GM18507 (cell line): ENCODE data around the gene S100A10.

Experiments used
- DNase-seq: peaks from one replicate; pipeline ENCODE4 v3.0.0; 2011; ENCODE audit warnings: low read depth; ENCODE audit not compliant: insufficient read length; ENCODE audit errors: extremely low spot score
- FAIRE-seq: peaks from 2 replicates; lab custom pipeline; 2011; peaks lifted over from hg19 to GRCh38; lab: Jason Lieb, UNC

Gene S100A10

DNA sequence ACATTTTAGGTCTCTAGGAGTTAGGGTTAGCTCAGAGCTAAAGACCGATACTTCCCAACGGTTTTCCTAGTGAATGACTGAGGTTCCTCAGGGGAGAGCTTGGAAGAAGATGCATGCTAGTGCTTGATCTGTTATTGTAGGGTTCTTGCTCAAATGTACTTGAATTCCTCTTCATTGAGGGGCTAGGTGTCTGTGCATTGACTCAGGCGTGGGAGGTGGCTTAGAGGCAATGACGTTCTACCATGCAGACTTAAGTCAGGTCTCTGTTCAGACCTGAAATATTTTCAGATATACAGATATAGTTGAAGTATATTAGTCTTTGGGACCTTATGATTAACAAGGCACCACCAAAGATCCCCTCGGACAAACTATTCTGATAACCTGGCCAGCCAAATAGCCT is 23.5 kb downstream of the S100A10 start:
- DNase-seq (no peak), FAIRE-seq (no peak)

DNA sequence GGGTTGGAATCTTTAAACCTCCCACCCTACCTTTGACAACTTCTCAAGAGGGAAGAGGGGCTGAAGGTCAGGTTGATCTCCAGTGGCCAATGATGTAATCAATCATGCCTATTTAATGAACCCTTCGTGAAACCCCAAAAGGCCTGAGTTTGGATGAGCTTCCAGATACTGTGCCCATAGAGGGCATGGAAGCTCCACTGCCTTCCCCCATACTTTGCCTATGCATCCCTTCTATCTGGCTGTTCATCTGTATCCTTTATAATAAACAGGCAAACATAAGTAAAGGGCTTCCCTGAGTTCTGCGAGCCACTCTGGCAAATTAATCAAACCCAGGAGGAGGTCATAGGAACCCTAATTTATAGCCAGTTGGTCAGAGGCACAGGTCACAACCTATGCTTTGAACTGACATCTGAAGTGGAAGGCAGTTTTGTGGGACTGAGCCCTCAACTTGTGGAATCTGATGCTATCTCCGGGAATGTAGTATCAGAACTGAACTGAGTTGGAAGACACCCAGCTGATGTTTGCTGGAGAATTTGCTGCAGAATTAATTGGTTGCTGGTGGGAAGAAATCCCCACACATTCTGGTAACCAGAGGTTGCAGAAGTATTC is 24.8 kb downstream of the S100A10 start:
- no peak for FAIRE-seq
- no peak for DNase-seq

- FAIRE-seq (peak; percentile 71), DNase-seq (peak; percentile 35)
Observed at GRCh38 chr1:151968058-151968457, 25.6 kb downstream of the S100A10 start.

GRCh38 chr1:151967091-151967490 is 26.6 kb downstream of the S100A10 start:
- FAIRE-seq = no peak

DNA sequence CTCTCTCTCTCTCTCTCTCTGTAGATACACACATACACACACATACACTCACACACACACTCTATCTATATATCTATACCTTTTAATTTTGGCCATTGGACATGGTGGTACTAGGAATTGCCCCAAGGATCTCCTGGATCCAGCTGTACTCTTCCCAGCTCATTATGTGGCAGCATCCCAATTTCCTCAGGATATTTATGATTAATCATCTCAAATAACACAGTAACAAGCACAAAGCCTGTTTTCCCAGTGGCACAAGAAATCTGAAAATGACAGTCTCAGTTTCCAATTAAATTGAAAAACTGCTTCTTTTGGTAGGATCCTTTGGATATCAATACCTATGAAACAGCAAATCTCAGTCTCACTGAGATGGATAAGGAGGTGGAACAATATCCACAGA is 27.6 kb downstream of the S100A10 start:
- DNase-seq (no peak), FAIRE-seq (no peak)

More at GRCh38 chr1:151967091-151967490, 26.6 kb downstream of the S100A10 start:
- DNase-seq = no peak

GRCh38 chr1:151964510-151964909 is 29.1 kb downstream of the S100A10 start:
- FAIRE-seq (no peak), DNase-seq (no peak)

DNA sequence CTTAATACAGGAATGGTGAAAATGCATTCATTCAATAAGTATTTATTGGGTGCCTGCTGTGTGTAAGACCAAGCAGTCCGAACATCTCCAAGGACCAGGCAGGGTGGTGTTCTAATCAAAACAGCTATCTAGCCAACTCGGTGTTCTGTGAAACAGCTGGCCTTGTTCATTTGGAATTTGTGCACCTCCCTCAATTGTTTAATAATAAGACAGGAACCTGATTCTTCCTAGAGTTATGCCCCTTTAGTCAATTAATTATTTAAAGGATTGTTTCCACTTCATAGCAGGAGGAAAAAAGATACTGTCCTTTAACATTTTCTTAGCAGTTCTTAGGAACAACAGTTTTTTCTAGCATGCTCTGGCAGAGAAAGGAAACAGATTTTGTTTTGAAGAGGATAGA is 30.4 kb downstream of the S100A10 start:
- FAIRE-seq (no peak), DNase-seq (no peak)

DNA sequence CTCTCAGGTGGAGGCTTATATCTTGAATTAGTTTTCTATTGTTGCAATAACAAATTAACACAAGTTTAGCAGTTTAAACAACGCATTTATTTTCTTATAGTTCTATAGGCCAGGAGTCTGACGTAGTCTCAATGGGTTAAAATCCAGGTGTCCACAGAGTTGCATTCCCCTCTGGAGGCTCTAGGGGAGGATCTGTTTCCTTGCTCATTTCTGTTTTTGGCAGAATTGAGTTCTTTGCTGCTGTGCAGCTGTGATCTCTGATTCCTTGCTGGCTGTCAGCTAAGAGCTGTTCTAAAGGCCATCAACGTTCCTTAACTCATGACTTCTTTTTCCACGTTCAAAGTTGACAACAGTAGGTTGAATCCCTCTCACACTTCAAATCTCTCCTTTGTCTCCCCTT is 31.8 kb downstream of the S100A10 start:
- no peak for DNase-seq
- no peak for FAIRE-seq

GRCh38 chr1:151960780-151961513 is 32.7 kb downstream of the S100A10 start:
- no peak for DNase-seq
- no peak for FAIRE-seq

DNA sequence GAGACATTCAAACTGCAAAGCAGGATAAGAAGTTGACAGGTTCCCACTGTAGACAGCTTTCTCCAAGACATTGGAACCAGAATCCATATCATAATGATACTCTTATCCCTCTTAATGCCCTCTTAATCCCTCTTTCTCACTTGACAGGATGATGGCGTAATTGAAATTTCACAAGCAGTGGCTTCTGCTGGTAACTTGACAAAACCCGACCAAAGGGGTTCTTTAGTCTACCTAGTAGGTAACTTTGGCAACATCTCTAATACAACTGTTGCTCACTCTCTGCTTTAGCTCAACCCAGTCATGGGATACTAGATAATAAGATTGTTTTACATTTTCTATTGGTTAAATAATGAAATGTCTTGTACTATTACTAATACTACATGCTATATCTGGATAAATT is 34.7 kb downstream of the S100A10 start:
- no peak for DNase-seq
- FAIRE-seq = no peak

- FAIRE-seq (no peak), DNase-seq (no peak)
Observed at GRCh38 chr1:151956957-151957497, 36.6 kb downstream of the S100A10 start.

DNA sequence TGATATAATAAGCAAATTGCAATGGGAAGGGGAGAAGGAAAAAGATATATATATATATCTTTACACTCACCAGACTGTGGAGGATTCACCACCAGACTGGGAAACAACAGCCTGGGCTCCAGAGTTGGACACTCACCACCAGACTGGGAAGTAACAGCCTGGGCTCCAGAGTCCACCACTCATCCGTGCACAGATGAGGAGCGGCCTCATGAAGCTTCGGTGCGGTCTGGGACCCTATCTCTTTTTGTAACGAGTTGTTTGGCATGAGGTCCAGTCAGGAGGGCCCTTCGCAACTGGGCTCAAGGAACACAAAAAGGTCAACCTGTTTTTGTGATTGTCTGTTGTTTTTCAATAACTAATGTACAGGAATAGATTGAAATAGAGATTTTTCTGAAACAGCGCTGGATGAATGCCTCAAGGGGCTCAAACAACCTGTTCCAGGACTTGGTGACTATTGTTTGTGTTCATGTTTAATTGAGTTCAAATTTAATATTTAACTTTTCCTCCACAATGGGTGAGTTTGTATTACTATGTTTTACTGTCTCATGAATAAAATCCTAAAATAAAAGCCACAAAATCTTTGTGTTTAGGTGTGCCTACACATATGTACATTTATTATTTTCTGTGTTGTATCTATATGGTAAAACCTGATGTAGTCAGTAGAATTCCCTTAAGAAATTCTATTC is 40.1 kb downstream of the S100A10 start:
- DNase-seq = no peak
- FAIRE-seq = no peak

- no peak for FAIRE-seq
Observed at GRCh38 chr1:151952811-151953210, 40.8 kb downstream of the S100A10 start.

GRCh38 chr1:151949371-151950193 is 44.1 kb downstream of the S100A10 start:
- FAIRE-seq = no peak
- no peak for DNase-seq

More at GRCh38 chr1:151952811-151953210, 40.8 kb downstream of the S100A10 start:
- no peak for DNase-seq

DNA sequence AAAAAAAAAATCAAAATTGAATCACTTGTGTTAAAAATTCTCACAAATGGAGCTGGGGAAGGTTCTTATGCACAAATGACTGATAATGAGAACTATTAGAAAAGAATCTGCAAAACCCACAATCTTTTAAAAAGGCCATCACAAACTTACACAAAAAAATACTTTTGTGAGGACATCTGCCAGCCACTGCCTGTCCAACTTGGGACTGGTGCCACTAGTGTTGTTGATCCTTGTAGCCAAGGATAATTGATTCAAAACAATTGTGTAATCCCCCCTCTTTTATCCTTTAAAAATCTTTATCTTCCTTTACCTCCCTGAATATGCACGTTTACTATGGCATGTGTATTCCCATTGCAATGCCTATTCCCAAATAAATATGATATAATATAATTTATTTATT is 45.2 kb downstream of the S100A10 start:
- no peak for DNase-seq
- no peak for FAIRE-seq

DNA sequence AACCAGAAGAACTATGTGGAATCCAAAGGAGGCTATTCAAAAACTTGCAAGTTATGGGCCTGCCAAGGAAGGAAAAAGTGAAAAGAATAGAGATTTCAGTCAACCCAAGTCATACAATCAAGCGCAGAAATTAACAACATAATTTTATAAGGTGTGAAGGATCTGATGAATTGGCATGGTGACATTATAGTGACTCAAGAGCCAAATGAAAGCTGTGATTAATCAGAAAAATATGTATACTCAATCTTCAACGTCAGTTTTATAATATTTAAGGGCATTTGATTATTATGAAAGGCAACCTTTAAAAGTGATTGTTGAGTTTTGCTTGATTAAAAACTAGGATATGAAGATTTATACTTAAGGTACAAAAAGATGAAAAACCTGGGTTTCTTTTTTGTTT is 46.5 kb downstream of the S100A10 start:
- DNase-seq (no peak), FAIRE-seq (no peak)

GRCh38 chr1:151945725-151946722 is 47.6 kb downstream of the S100A10 start:
- FAIRE-seq (no peak), DNase-seq (no peak)

DNA sequence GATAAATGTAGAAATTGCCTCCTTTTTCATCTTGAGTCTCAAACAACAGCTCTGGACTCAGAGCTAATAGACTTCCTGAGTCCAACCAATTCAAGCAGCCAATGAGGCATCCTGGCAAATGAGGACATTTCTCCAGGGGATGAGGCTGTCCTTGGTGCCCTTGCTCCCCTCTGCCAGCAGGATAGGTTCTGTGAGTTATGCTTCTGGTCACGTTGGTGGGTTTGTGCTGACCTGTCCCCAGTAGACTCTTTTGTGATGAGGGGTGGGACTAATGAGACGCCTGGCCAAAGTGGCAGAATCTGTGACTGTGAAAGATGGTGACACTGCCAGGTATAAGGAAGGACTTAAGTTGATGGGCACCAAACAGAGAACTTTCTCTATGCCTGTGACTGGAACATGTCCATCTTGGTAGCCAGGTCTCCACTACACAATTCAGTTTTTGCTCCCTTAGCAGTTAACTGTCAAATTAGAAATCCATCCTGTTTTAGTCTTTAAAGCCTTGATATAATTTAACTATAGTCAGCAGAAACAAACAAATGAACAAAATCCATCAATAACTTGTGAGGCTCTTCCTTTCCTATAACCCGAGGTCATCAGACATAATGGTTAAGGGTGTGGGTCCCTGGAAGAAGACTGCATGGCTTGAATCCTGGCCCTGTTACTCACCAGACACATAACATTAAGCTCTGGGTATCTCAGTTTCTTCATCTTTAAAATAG is 48.6 kb downstream of the S100A10 start:
- no peak for FAIRE-seq
- DNase-seq = no peak
